ENCODE results near the gene HOXD9.

HOXD9 gene

GRCh38 chr2:176102309-176102866 lies 20.1 kb upstream of the HOXD9 start:
- TF ChIP-seq EP300 (IDR thresholded peaks at IDR 0.05; ENCODE audit: borderline replicate concordance) (no peak), TAF1 (IDR thresholded peaks at IDR 0.05; ENCODE audit: low read depth) (no peak), TEAD4 (IDR thresholded peaks at IDR 0.05) (no peak)

- TF ChIP-seq EGR1 (IDR thresholded peaks at IDR 0.05) (no peak), TCF12 (IDR thresholded peaks at IDR 0.05; ENCODE audit: low read depth) (no peak), ZBTB7A (IDR thresholded peaks at IDR 0.05; ENCODE audit: low read depth) (no peak), CREB1 (IDR thresholded peaks at IDR 0.05; ENCODE audit: low read depth) (no peak), FOXM1 (IDR thresholded peaks at IDR 0.05; ENCODE audit: borderline replicate concordance, low read depth) (no peak), RAD21 (IDR thresholded peaks at IDR 0.05; ENCODE audit: low read depth) (no peak), MAX (IDR thresholded peaks at IDR 0.05) (no peak), YY1 (IDR thresholded peaks at IDR 0.05; ENCODE audit: low read depth) (no peak), TAF1 (IDR thresholded peaks at IDR 0.05; ENCODE audit: low read depth) (no peak), NFIC (IDR thresholded peaks at IDR 0.05) (no peak), EP300 (IDR thresholded peaks at IDR 0.05; ENCODE audit: borderline replicate concordance) (no peak)
Measured at GRCh38 chr2:176103194-176103593, 19.3 kb upstream of the HOXD9 start.

GRCh38 chr2:176103742-176104315 lies 18.7 kb upstream of the HOXD9 start:
- no peak for TF ChIP-seq TAF1 (IDR thresholded peaks at IDR 0.05; ENCODE audit: low read depth)
- no peak for TF ChIP-seq REST (IDR thresholded peaks at IDR 0.05; ENCODE audit: low read depth)
- TF ChIP-seq USF1 (IDR thresholded peaks at IDR 0.05), result no peak
- no peak for TF ChIP-seq RAD21 (IDR thresholded peaks at IDR 0.05; ENCODE audit: low read depth)
- TF ChIP-seq EGR1 (IDR thresholded peaks at IDR 0.05), result no peak
- TF ChIP-seq YY1 (IDR thresholded peaks at IDR 0.05; ENCODE audit: low read depth), result no peak
- no peak for TF ChIP-seq ZBTB7A (IDR thresholded peaks at IDR 0.05; ENCODE audit: low read depth)
- no peak for TF ChIP-seq CEBPB (IDR thresholded peaks at IDR 0.05)
- no peak for TF ChIP-seq EP300 (IDR thresholded peaks at IDR 0.05; ENCODE audit: borderline replicate concordance)
- no peak for TF ChIP-seq NFIC (IDR thresholded peaks at IDR 0.05)
- TF ChIP-seq TCF12 (IDR thresholded peaks at IDR 0.05; ENCODE audit: low read depth), result no peak
- no peak for TF ChIP-seq TEAD4 (IDR thresholded peaks at IDR 0.05)
- no peak for TF ChIP-seq FOXM1 (IDR thresholded peaks at IDR 0.05; ENCODE audit: borderline replicate concordance, low read depth)
- TF ChIP-seq CREB1 (IDR thresholded peaks at IDR 0.05; ENCODE audit: low read depth), result no peak
- TF ChIP-seq MAX (IDR thresholded peaks at IDR 0.05), result no peak

- TF ChIP-seq CREB1 (IDR thresholded peaks at IDR 0.05; ENCODE audit: low read depth) (no peak), EGR1 (IDR thresholded peaks at IDR 0.05) (no peak), TCF12 (IDR thresholded peaks at IDR 0.05; ENCODE audit: low read depth) (no peak), NFIC (IDR thresholded peaks at IDR 0.05) (no peak), RAD21 (IDR thresholded peaks at IDR 0.05; ENCODE audit: low read depth) (no peak), TEAD4 (IDR thresholded peaks at IDR 0.05) (no peak), REST (IDR thresholded peaks at IDR 0.05; ENCODE audit: low read depth) (no peak), YY1 (IDR thresholded peaks at IDR 0.05; ENCODE audit: low read depth) (no peak), FOXM1 (IDR thresholded peaks at IDR 0.05; ENCODE audit: borderline replicate concordance, low read depth) (no peak), EP300 (IDR thresholded peaks at IDR 0.05; ENCODE audit: borderline replicate concordance) (no peak), ZBTB7A (IDR thresholded peaks at IDR 0.05; ENCODE audit: low read depth) (no peak), USF1 (IDR thresholded peaks at IDR 0.05) (no peak), MAX (IDR thresholded peaks at IDR 0.05) (no peak), TAF1 (IDR thresholded peaks at IDR 0.05; ENCODE audit: low read depth) (no peak), CEBPB (IDR thresholded peaks at IDR 0.05) (no peak)
Measured at GRCh38 chr2:176104316-176105077, 18.0 kb upstream of the HOXD9 start.

All from Ishikawa (cell line).